NCI-H345 treated with DMSO at 0.1 percent for 48 hours (cell line): Measurements from ENCODE around the gene OR5K2.
A peak's percentile ranks its signal among the peaks of the same experiment; 100 is the strongest.

ENCODE experiments used
- DNase-seq: peaks from one replicate; lab custom pipeline; 2025; ENCODE audit not compliant: unreplicated experiment; lab: John Stamatoyannopoulos, UW

Gene OR5K2

GRCh38 chr3:98522544-98523281 lies 25.2 kb downstream of the OR5K2 start, which contains the start of gene CLDND1:
Gene CLDND1, minus strand, starts transcription at chr3:98522902. Its CDS starts 1,478 bp downstream, at chr3:98521424.
- peak; percentile 68 for DNase-seq

- no peak for DNase-seq
These were observed 28.0 kb downstream of the OR5K2 start for GRCh38 chr3:98525494-98525893.

GRCh38 chr3:98528474-98529346 lies 31.2 kb downstream of the OR5K2 start:
- DNase-seq = no peak

- no peak for DNase-seq
These were observed 32.5 kb downstream of the OR5K2 start for GRCh38 chr3:98529856-98530459.

GRCh38 chr3:98530676-98531075 lies 33.2 kb downstream of the OR5K2 start:
- DNase-seq = no peak

- DNase-seq = no peak
These were observed 34.3 kb downstream of the OR5K2 start, which contains the start of gene GPR15 for GRCh38 chr3:98531622-98532274. Gene GPR15, plus strand, starts transcription at chr3:98531978. Its CDS starts 56 bp downstream, at chr3:98532034.

- DNase-seq = no peak
These were observed 34.8 kb downstream of the OR5K2 start for GRCh38 chr3:98532275-98532637.

- no peak for DNase-seq
These were observed 35.5 kb downstream of the OR5K2 start for GRCh38 chr3:98532709-98533571.

GRCh38 chr3:98534168-98534567 lies 36.7 kb downstream of the OR5K2 start:
- DNase-seq = no peak

GRCh38 chr3:98534734-98535133 lies 37.3 kb downstream of the OR5K2 start:
- no peak for DNase-seq

GRCh38 chr3:98536456-98537017 lies 39.1 kb downstream of the OR5K2 start:
- DNase-seq = no peak

- DNase-seq = no peak
These were observed 42.9 kb downstream of the OR5K2 start for GRCh38 chr3:98540346-98540745.

- no peak for DNase-seq
These were observed 44.2 kb downstream of the OR5K2 start for GRCh38 chr3:98541695-98542094.

- no peak for DNase-seq
These were observed 45.1 kb downstream of the OR5K2 start for GRCh38 chr3:98542623-98543022.

GRCh38 chr3:98545940-98546339 lies 48.5 kb downstream of the OR5K2 start:
- DNase-seq = no peak
